Muscle of leg (tissue), 11 donors: ENCODE results near the gene FAM83G. TPM values are rescaled to one million over a fixed set of nuclear protein-coding genes. Genes with fewer than 3 reads are reported as not detected.

Experiments
- DNase-seq: peaks from one replicate; pipeline ENCODE4 v3.0.0; 2013
- H3K27ac ChIP-seq: one replicate; pipeline ENCODE4 v1.5.1; 2013; ENCODE audit warnings: mild to moderate bottlenecking, low read length, control low read depth
- H3K27me3 ChIP-seq: one replicate; pipeline ENCODE4 v1.6.1; 2013; ENCODE audit warnings: low read length; ENCODE audit not compliant: control insufficient read depth, insufficient read depth
- H3K36me3 ChIP-seq: one replicate; pipeline ENCODE4 v1.6.1; 2013; ENCODE audit warnings: low read length; ENCODE audit not compliant: control insufficient read depth, insufficient read depth
- H3K4me1 ChIP-seq: one replicate; pipeline ENCODE4 v1.6.1; 2013; ENCODE audit warnings: low read length; ENCODE audit not compliant: control insufficient read depth, insufficient read depth
- H3K4me3 ChIP-seq: one replicate; pipeline ENCODE4 v1.5.1; 2013; ENCODE audit warnings: low read length, control low read depth
- H3K9me3 ChIP-seq: replicated peaks from 2 replicates; pipeline ENCODE4 v1.6.1; 2013; ENCODE audit warnings: low read depth, low read length; ENCODE audit not compliant: control insufficient read depth
- WGBS: methylation state at CpG from one replicate; pipeline ENCODE4 v1.1.5; 2013; ENCODE audit warnings: missing lambda C conversion rate; ENCODE audit not compliant: insufficient coverage; 5-methylcytosine and 5-hydroxymethylcytosine counted together
- polyA plus RNA-seq, 8 donors: library from polyadenylated mRNA; unstranded; fragments of 120-200 nt; gene quantifications; one replicate each; pipeline versions ENCODE4 v1.2.1 to v1.2.3, GENCODE V29; 2013; ENCODE audit warnings: inconsistent platforms in 1 of 8, low replicate concordance in 1 of 8; ENCODE audit not compliant: insufficient read length in 8 of 8, insufficient read depth in 1 of 8
- total RNA-seq: library from RNA; stranded (reverse); fragments of 120-200 nt; gene quantifications from one replicate; pipeline ENCODE4 v1.2.4, GENCODE V29; 2013

The FAM83G gene
- total and polyA plus RNA-seq, 9 donors, result 0.11 to 1.4 (median 0.26) TPM

DNA sequence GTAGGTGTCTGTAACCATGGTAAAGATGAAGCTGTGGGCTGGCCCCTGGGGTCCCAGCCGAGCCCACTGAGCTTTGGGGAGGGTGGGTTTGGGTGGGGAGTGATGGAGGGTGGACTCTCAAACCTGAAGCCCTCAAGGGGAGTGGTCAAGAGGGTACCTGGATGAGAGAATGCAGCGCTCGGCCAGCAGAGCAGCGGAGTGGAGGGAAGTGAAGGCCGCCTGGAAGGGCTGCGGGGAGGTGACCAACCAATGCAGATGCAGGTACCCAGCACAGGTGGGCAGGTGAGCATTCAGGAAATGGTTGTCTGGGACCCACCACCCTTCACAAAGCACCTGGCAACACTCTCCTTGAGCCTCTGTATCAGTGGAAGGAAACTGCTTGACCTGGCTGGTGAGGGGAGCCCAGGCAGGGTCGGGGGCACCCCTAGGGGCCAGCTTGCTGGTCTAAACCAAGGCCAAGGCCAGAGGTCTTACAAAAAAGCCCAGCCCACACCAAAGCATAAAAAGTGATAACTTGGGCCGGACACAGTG lies 56.0 kb downstream of the FAM83G start:
- no peaks in the 10 kb centered on the region for H3K36me3 ChIP-seq
- 87% methylated on average over 8 of the region's 8 CpGs for WGBS
- H3K27me3 ChIP-seq, result peaks cover 6% of the 10 kb centered on the region
- H3K4me3 ChIP-seq, result no peak overlapping the region
- no peaks in the 10 kb centered on the region for H3K4me1 ChIP-seq
- no peak for DNase-seq
- no peaks in the 10 kb centered on the region for H3K9me3 ChIP-seq
- no peak overlapping the region for H3K27ac ChIP-seq

DNA sequence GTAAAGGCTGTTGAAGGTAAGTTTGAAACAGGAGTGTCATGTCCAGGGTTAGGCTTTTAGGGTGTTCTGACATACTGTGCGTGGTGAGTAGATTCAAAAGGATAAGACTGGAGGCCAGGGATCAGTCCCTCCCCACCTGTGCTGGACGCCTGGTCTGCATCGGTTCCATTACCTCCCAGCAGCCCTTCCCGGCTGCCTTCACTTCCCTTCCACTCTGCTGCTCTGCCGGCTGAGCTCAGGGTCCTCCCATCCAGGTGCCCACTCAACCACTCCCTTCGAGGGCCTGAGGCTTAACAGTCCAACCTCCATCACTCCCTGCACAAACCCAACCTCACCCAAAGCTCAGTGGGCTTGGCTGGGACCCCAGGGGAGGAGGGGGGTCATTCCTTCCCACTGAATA lies 56.7 kb downstream of the FAM83G start:
- H3K4me3 ChIP-seq, result no peak overlapping the region
- DNase-seq, result no peak
- 83% methylated on average over 2 of the region's 6 CpGs for WGBS
- peaks cover 6% of the 10 kb centered on the region for H3K27me3 ChIP-seq
- no peaks in the 10 kb centered on the region for H3K36me3 ChIP-seq
- no peak overlapping the region for H3K27ac ChIP-seq
- no peaks in the 10 kb centered on the region for H3K9me3 ChIP-seq
- H3K4me1 ChIP-seq, result no peaks in the 10 kb centered on the region

DNA sequence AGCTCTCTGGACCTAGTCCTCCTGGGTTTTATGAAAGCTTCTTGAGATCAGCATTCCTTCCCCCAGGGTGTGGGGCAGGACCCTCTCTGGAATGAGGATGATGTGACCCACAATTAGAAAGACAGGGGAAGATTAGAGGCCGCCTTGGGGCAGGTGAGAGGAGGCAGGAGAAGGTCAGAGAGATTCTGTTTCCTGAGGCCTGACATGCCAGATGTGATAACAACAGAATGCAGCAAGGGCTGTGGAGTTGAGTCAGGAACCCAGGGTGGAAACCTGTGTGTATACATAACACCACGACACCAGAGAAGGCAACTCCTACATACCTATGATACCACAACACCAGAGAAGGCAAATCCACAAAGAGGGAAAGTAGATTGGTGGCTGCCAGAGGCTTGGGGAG lies 58.0 kb downstream of the FAM83G start:
- Histone ChIP-seq H3K4me3 (no peak overlapping the region), H3K27ac (no peak overlapping the region), H3K4me1 (no peaks in the 10 kb centered on the region), H3K27me3 (peaks cover 6% of the 10 kb centered on the region), H3K9me3 (no peaks in the 10 kb centered on the region), H3K36me3 (no peaks in the 10 kb centered on the region)
- WGBS, result 17% methylated on average over 1 of the region's 2 CpGs
- DNase-seq, result no peak

DNA sequence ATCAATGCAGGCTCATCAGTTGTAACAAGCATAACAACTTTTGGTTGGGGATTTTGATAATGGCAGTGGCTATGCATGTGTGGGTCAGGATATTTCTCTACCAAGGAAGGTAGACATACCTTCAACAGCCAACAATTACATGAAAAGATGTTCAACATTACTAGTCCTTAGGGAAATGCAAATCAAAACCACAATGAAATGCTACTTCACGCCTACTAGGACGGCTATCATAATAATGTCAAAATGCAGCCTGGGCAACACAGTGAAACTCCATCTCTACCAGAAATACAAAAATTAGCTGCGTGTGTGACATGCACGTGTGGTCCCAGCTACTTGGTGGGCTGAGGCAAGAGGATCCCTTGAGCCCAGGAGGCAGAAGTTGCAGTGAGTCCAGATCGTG lies 59.9 kb downstream of the FAM83G start:
- no peaks in the 10 kb centered on the region for H3K36me3 ChIP-seq
- WGBS, result 57% methylated on average over 5 of the region's 5 CpGs
- H3K27ac ChIP-seq, result no peak overlapping the region
- peaks cover 2% of the 10 kb centered on the region for H3K27me3 ChIP-seq
- DNase-seq, result no peak
- no peaks in the 10 kb centered on the region for H3K4me1 ChIP-seq
- no peaks in the 10 kb centered on the region for H3K9me3 ChIP-seq
- H3K4me3 ChIP-seq, result no peak overlapping the region

DNA sequence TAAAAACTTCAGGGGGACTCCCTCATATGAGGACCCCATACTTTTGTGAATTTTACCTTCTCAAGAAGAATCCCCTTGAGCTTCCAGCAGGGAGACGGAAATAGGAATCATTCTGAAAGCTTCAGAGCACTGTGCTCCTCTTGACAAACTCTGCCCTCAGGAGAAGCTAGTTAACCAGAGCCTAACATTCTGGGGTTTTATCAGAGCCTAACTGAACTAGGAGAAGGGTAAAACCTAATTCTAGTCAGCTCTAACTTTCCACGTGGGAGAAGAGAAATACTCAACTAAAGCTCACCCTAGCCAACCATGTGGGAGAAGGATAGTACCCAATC lies 65.9 kb downstream of the FAM83G start:
- Histone ChIP-seq H3K36me3 (no peaks in the 10 kb centered on the region), H3K27me3 (no peaks in the 10 kb centered on the region), H3K4me3 (no peak overlapping the region), H3K27ac (no peak overlapping the region), H3K9me3 (no peaks in the 10 kb centered on the region), H3K4me1 (no peaks in the 10 kb centered on the region)
- 60% methylated on average over 1 of the region's 2 CpGs for WGBS
- no peak for DNase-seq

DNA sequence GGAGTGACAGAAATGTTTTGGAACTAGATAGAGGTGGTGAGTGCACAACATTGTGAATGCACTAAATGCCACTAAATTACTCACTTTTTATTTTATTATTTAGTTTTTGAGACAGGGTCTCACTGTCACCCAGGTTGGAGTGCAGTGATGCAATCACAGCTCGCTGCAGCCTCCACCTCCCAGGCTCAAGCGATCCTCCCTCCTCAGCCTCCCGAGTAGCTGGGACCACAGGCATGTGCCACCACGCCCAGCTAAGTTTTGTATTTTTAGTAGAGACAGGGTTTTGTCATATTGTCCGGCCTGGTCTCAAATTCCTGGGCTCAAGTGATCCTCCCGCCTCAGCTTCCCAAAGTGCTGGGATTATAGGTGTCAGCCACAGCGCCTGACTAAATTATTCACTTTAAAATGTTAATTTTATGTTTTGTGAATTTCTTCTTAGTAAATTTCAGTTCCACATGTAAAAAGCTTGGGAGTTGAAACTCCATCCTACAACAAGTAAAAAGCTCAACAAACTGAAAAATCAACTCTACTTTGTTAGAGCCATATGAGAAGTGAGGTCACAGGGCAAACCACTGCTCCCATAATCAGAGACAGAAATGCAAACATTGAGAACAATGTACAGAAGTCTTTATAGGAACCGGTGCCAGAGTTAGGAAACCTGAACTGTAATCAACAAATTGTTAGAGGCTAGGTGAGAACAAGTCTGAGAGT lies 66.4 kb downstream of the FAM83G start:
- Histone ChIP-seq H3K9me3 (no peaks in the 10 kb centered on the region), H3K4me1 (no peaks in the 10 kb centered on the region), H3K36me3 (no peaks in the 10 kb centered on the region), H3K27me3 (no peaks in the 10 kb centered on the region), H3K4me3 (no peak overlapping the region), H3K27ac (no peak overlapping the region)
- no peak for DNase-seq
- WGBS, result no CpG with 5 or more reads among the region's 8 CpGs

DNA sequence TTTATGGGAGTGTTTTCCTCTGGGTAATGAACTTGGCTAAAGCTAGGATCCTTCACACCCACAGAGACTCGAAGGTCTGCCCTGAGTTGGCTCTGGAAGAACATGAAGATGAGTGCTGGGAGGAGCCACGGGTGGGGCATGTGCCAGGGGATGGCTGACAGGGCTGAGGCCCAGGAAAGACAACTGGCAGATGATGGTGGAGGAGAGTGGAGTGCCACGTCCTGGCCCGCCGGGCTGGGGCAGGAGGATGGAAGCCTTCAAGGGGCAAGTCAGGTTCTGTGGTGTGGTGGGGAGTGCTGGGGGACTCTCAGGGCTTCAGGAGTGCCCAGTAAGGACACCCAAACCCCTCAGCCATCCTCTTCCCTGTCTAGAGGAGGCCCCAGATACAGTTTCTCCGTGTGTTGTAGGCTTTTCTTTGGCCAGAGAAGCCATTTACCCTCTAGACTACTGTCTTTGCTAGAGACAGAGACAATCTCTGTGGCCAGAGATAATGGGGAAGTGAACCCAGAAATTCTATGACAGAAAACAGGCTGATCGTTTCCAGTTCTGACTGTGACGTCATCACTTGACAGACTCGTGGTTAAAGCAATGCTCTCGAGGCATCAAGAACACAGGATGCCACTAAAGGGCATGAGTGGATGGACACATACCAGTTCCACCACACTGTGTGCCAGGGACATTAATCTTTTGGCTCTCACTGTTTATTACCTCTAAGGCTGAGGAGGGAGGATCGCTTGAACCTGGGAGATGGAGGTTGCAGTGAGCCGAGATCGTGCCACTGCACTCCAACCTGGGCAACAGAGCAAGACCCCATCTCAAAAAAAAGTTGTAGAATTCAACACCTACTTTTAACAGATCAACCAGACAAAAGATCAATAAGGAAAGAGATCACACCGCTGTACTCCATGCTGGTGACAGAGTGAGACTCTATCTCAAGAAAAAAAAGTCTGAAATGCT lies 71.2 kb downstream of the FAM83G start:
- Histone ChIP-seq H3K36me3 (peaks cover 30% of the 10 kb centered on the region), H3K27me3 (no peaks in the 10 kb centered on the region), H3K4me3 (no peak overlapping the region), H3K4me1 (no peaks in the 10 kb centered on the region), H3K9me3 (no peaks in the 10 kb centered on the region), H3K27ac (no peak overlapping the region)
- DNase-seq, result no peak
- 72% methylated on average over 5 of the region's 14 CpGs for WGBS

DNA sequence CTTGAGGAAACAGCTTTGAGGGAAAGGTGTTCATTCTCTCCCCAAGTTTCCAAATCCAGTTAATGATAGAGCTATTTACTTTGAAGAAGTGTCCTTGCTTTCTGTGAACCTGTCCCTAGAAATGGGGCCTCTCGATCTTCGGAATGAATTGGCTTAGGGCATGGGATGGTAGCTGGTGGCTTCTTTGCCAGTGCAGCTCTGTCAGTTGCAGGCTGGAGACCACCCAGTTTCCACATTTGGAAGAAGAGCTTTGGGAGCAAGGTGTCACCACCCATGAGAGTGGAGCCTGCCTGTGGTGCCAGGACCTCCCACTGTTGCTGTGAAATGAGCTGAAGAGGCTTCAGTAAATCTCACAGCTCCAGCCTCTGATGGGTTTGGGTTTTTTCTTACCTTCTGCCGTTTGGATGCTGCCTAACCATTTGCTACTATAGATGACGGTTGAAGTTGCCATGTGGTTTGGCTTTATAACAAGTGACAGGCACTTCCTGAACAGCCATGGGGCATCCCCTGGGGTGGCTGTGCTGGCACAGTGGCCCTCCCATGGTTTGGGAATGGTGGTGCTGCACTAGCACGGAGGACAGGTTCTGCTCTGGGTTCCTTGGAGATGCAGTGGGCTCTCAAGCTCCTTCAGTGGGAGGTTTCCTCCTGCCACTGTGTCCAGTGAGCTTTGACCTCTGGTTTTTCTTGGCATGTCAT lies 72.1 kb downstream of the FAM83G start:
- no peaks in the 10 kb centered on the region for H3K27me3 ChIP-seq
- no peak for DNase-seq
- no peak overlapping the region for H3K4me3 ChIP-seq
- H3K9me3 ChIP-seq, result no peaks in the 10 kb centered on the region
- no peaks in the 10 kb centered on the region for H3K4me1 ChIP-seq
- WGBS, result 68% methylated on average over 5 of the region's 5 CpGs
- no peak overlapping the region for H3K27ac ChIP-seq
- peaks cover 30% of the 10 kb centered on the region for H3K36me3 ChIP-seq

DNA sequence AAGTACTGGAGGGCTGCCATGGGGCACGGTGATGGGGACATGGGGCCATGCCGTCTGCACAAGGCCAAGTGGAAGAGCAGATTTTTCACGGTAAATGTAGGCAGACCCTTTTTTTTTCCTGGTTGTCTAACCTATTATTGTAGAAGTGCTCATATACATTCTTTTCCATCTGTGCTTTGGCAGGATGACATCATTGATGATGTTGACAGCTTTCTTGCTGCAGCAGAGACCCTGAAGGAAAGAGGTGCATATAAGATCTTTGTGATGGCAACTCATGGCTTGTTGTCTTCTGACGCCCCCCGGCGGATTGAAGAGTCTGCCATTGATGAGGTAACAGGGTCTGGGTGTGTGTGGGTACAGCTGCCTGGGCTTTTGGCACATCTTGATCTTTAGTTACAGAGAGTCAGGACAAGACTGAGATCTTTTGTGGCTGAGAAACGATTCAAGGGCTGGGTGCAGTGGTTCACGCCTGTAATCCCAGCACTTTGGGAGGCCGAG lies 75.9 kb downstream of the FAM83G start:
- Histone ChIP-seq H3K27ac (no peak overlapping the region), H3K4me1 (no peaks in the 10 kb centered on the region), H3K27me3 (no peaks in the 10 kb centered on the region), H3K36me3 (peaks cover 44% of the 10 kb centered on the region), H3K9me3 (no peaks in the 10 kb centered on the region), H3K4me3 (no peak overlapping the region)
- no peak for DNase-seq
- WGBS, result 84% methylated on average over 7 of the region's 9 CpGs

DNA sequence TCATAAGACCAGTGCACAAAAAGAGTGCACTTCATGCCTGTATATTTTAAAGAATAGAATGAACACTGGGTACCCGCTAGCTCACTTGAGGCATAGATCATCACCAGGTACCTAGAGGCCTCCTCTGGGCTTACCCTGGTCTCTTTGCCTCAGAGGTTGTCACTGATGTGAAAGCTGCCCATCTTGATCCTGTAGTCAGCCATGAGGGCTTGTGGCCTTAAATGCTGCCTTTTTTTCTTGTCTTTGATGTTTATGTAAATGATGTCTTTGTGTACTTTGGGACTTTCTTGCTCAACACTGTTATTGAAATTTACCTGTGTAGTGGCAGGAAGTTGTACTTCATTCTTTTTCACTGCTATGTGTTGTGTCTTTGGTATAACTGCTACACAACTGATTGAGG lies 79.4 kb downstream of the FAM83G start:
- Histone ChIP-seq H3K27ac (no peak overlapping the region), H3K4me1 (peaks cover 2% of the 10 kb centered on the region), H3K4me3 (no peak overlapping the region), H3K36me3 (peaks cover 27% of the 10 kb centered on the region), H3K9me3 (no peaks in the 10 kb centered on the region), H3K27me3 (no peaks in the 10 kb centered on the region)
- no peak for DNase-seq
- 50% methylated on average over 1 of the region's 1 CpG for WGBS
